GM23248 (cell line): ENCODE measurements around the gene AGPAT2.

Experiments
- EZH2 ChIP-seq: fragments of 200-600 bp; sonication (generic); IDR thresholded peaks from 2 replicates; pipeline ENCODE4 v1.6.1; 2018; ENCODE audit warnings: antibody characterized with exemption, mild to moderate bottlenecking; ENCODE audit not compliant: insufficient read depth, poor library complexity, severe bottlenecking
- EZH2phosphoT487 ChIP-seq: fragments of 200-600 bp; sonication (generic); IDR thresholded peaks from 2 replicates; pipeline ENCODE4 v1.6.1; 2018; ENCODE audit warnings: antibody characterized with exemption, moderate library complexity, mild to moderate bottlenecking, low read depth; ENCODE audit not compliant: insufficient read depth

DNA sequence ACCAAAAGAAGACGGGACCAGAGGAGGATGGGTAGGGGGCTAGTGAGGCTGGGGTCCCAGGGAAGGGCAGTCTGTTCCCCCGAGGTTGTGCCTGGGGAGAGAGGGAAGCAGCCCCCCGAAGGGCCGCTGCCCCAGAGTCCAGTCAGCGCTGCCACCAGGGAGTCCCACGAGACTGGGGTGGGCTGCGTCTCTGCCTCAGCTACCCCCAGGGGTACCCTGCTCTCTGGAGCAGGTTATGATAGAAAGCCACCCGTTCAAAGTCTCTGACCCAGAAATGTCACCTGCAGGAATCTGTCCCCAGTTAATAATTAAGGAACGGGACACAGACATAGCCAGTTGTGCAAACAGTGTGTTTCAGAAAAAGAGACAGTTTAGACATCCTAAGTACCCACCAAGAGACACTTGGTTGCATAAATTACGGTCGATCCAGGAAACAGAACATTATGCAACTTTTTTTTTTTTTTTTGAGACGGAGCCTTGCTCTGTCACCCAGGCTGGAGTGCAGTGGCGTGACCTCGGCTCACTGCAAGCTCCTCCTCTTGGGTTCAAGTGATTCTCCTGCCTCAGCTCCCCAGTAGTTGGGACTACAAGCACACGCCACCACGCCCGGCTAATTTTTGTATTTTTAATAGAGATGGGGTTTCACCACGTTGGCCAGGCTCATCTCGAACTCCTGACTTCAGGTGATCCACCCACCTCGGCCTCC lies 10.7 kb upstream of the AGPAT2 start:
- no peak for TF ChIP-seq EZH2
- TF ChIP-seq EZH2phosphoT487 = no peak
